Thyroid gland (tissue), 4 donors: ENCODE results near the gene SPINK4. TPM values are rescaled to one million over a fixed set of nuclear protein-coding genes. Genes with fewer than 3 reads are reported as not detected.

ENCODE experiments used
- DNase-seq, 2 donors: peaks; one replicate each; pipeline ENCODE4 v3.0.0-alpha.2; 2019
- H3K27ac ChIP-seq, 3 donors: fragments of 200-600 bp; sonication (generic); 1 replicate in 2 of 3; 2 replicates in 1 of 3; pipeline ENCODE4 v1.5.1; 2016 to 2019; ENCODE audit warnings: mild to moderate bottlenecking in 1 of 3, moderate library complexity in 1 of 3
- H3K27me3 ChIP-seq: fragments of 200-600 bp; sonication (generic); one replicate; pipeline ENCODE4 v1.5.1; 2019
- H3K36me3 ChIP-seq, 2 donors: fragments of 200-600 bp; sonication (generic); one replicate each; pipeline ENCODE4 v1.5.1; 2016 to 2019
- H3K4me1 ChIP-seq, 2 donors: fragments of 200-600 bp; sonication (generic); one replicate each; pipeline ENCODE4 v1.5.1; 2017 to 2019
- H3K4me3 ChIP-seq, 3 donors: fragments of 200-600 bp; sonication (generic); replicated peaks in 1 of 3; 1 replicate in 2 of 3; 2 replicates in 1 of 3; pipeline ENCODE4 v1.5.1; 2016; ENCODE audit warnings: mild to moderate bottlenecking in 1 of 3
- H3K9me3 ChIP-seq: fragments of 200-600 bp; sonication (generic); one replicate; pipeline ENCODE4 v1.5.1; 2017
- CTCF ChIP-seq, 6 experiments: fragments of 200-600 bp in 3 of 6; fragments of 450-650 bp in 3 of 6; sonication (generic) in 3 of 6; IDR thresholded peaks; one replicate each; pipeline ENCODE4 v1.5.1; 2016 to 2019; ENCODE audit warnings: antibody characterized with exemption in 6 of 6, mild to moderate bottlenecking in 2 of 6, inconsistent platforms in 1 of 6, moderate library complexity in 1 of 6
- POLR2A ChIP-seq, 2 donors: fragments of 450-650 bp; IDR thresholded peaks; one replicate each; pipeline ENCODE4 v1.6.1; 2017; ENCODE audit warnings: antibody characterized with exemption in 2 of 2, mild to moderate bottlenecking in 2 of 2, moderate library complexity in 1 of 2
- WGBS, 2 donors: methylation state at CpG; one replicate each; pipeline ENCODE4 v1.1.5; 2017; 5-methylcytosine and 5-hydroxymethylcytosine counted together
- intact Hi-C: fragments of 100-400 bp; cut with DNase I; formaldehyde crosslinking; loops from one replicate; pipeline ENCODE4 v1.15.1; 2023
- total RNA-seq, 4 donors: library from RNA; depleted of rRNA; stranded (reverse); fragments of >200 nt; gene quantifications; one replicate each; pipeline ENCODE4 v1.2.3, GENCODE V29; 2016

Gene SPINK4
- total RNA-seq, 4 donors from 2014 or later = not detected

DNA sequence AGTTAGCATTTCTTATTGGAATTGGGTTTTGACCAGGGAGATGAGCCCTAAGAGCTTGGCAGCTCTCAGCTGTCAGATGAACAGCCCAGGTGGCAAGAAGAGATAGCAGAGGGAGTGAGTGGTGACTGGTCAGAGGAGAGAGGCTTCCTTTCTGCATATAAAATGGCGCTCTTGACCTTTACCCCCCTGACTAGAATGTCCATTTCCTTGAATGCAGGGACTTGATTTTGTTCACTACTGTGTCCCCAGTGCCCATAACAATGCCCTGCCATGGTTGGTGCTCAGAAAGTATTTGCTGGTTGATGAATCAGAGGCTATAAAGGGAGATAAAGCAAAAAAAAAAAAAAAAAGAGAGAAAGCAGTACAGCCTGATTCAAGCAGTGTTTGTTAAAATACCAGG is 32.1 kb downstream of the SPINK4 start:
- Histone ChIP-seq H3K4me1 (no peaks in the 10 kb centered on the region), H3K4me3 (no peak overlapping the region), H3K36me3 (peaks cover 51 to 61% of the 10 kb centered on the region in 2 donors), H3K27me3 (no peaks in the 10 kb centered on the region), H3K9me3 (no peaks in the 10 kb centered on the region), H3K27ac (no peak overlapping the region)
- TF ChIP-seq POLR2A (IDR thresholded peaks at IDR 0.05) (no peak), CTCF (IDR thresholded peaks at IDR 0.05) (no peak)
- intact Hi-C loops = no loop called here
- DNase-seq = no peak
- WGBS, 2 donors = 100% methylated on average over 1 of the region's 1 CpG

- TF ChIP-seq POLR2A (IDR thresholded peaks at IDR 0.05) (no peak), CTCF (IDR thresholded peaks at IDR 0.05) (no peak)
- Histone ChIP-seq H3K4me3 (no peak overlapping the region), H3K36me3 (peaks cover 65 to 68% of the 10 kb centered on the region in 2 donors), H3K27ac (no peak overlapping the region), H3K9me3 (no peaks in the 10 kb centered on the region), H3K4me1 (no peaks in the 10 kb centered on the region), H3K27me3 (no peaks in the 10 kb centered on the region)
- WGBS, 2 donors = 85 to 90% methylated on average over 3 of the region's 3 CpGs
- no peak for DNase-seq
- intact Hi-C loops = no loop called here
Observed at GRCh38 chr9:33273266-33273971, 33.5 kb downstream of the SPINK4 start.

- no peak overlapping the region for H3K4me3 ChIP-seq
- WGBS, 2 donors = 96 to 98% methylated on average over 2 of the region's 2 CpGs
- H3K36me3 ChIP-seq = peaks cover 69 to 70% of the 10 kb centered on the region in 2 donors
- H3K27ac ChIP-seq = no peak overlapping the region
- TF ChIP-seq CTCF (IDR thresholded peaks at IDR 0.05) = no peak
- H3K27me3 ChIP-seq = no peaks in the 10 kb centered on the region
- H3K9me3 ChIP-seq = no peaks in the 10 kb centered on the region
- DNase-seq = no peak
- intact Hi-C loops = no loop called here
- H3K4me1 ChIP-seq = no peaks in the 10 kb centered on the region
Observed at GRCh38 chr9:33273972-33274328, 34.0 kb downstream of the SPINK4 start.

DNA sequence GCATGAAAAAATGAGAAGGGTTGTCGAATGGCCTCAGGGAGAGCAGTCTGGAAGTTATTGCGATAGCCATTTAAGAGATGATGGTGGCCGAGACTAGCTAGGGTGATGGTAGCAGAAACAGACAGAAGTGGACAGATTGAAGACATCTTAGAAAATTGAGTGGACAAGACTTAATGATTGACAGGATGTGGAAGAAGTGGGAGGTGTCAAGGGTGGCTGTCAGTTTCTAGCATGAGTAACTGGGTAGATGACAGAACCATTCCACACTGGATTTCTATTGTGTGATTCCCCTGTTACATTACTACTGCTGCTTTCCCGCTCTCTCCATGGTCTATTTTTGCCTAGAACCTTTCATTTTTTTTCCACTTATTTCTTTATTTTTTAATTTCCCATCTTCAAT is 37.5 kb downstream of the SPINK4 start:
- no peak overlapping the region for H3K4me3 ChIP-seq
- peaks cover 73 to 82% of the 10 kb centered on the region in 2 donors for H3K36me3 ChIP-seq
- no peaks in the 10 kb centered on the region for H3K27me3 ChIP-seq
- DNase-seq = no peak
- intact Hi-C loops = no loop called here
- H3K9me3 ChIP-seq = no peaks in the 10 kb centered on the region
- no peak overlapping the region for H3K27ac ChIP-seq
- 96 to 98% methylated on average over 4 of the region's 4 CpGs for WGBS, 2 donors
- TF ChIP-seq POLR2A (IDR thresholded peaks at IDR 0.05) = no peak
- no peak for TF ChIP-seq CTCF (IDR thresholded peaks at IDR 0.05)
- no peaks in the 10 kb centered on the region for H3K4me1 ChIP-seq

GRCh38 chr9:33285502-33285901 is 45.5 kb downstream of the SPINK4 start:
- no peak overlapping the region for H3K27ac ChIP-seq
- H3K36me3 ChIP-seq = peaks cover 17 to 20% of the 10 kb centered on the region in 2 donors
- intact Hi-C loops = loop anchor here (10.0 kb wide), 1 partner anchor 179 kb away; no protein-coding TSS in a partner anchor
- TF ChIP-seq POLR2A (IDR thresholded peaks at IDR 0.05) (no peak), CTCF (IDR thresholded peaks at IDR 0.05) (no peak)
- no peak overlapping the region for H3K4me3 ChIP-seq
- DNase-seq = no peak
- no peaks in the 10 kb centered on the region for H3K9me3 ChIP-seq
- WGBS, 2 donors = 89 to 91% methylated on average over 5 of the region's 5 CpGs
- no peaks in the 10 kb centered on the region for H3K27me3 ChIP-seq
- H3K4me1 ChIP-seq = peaks cover 6 to 8% of the 10 kb centered on the region in 2 donors
